Ectodermal cell (in vitro differentiated cells): Measurements from ENCODE around the gene FHIT.
A peak's percentile ranks its signal among the peaks of the same experiment; 100 is the strongest.

Experiments
- H3K27ac ChIP-seq: 2 replicates; pipeline ENCODE4 v1.7.0; 2013; ENCODE audit warnings: mild to moderate bottlenecking, low read depth, low read length; ENCODE audit not compliant: insufficient read depth, poor library complexity, severe bottlenecking
- H3K27me3 ChIP-seq: 2 replicates; pipeline ENCODE4 v1.7.0; 2013; ENCODE audit warnings: mild to moderate bottlenecking, low read length; ENCODE audit not compliant: insufficient read depth, control insufficient read depth, poor library complexity, severe bottlenecking
- H3K36me3 ChIP-seq: one replicate; pipeline ENCODE4 v1.7.0; 2013; ENCODE audit warnings: low read length; ENCODE audit not compliant: control insufficient read depth, insufficient read depth
- H3K4me1 ChIP-seq: one replicate; pipeline ENCODE4 v1.7.0; 2013; ENCODE audit warnings: low read length; ENCODE audit not compliant: control insufficient read depth, insufficient read depth
- H3K4me3 ChIP-seq: 2 replicates; pipeline ENCODE4 v1.7.0; 2013; ENCODE audit warnings: low read depth, low read length, control low read depth; ENCODE audit not compliant: insufficient read depth
- H3K9me3 ChIP-seq: 2 replicates; pipeline ENCODE4 v1.7.0; 2013; ENCODE audit warnings: mild to moderate bottlenecking, low read length, moderate library complexity; ENCODE audit not compliant: control insufficient read depth
- WGBS, 2 experiments: methylation state at CpG; one replicate each; pipeline ENCODE4 v1.1.7; 2013; ENCODE audit warnings: missing lambda C conversion rate in 2 of 2; 5-methylcytosine and 5-hydroxymethylcytosine counted together

The FHIT gene

GRCh38 chr3:61155701-61156292 lies 95.5 kb downstream of the FHIT start:
- WGBS, 2 experiments, result 95 to 97% methylated on average over 3 of the region's 3 CpGs
- no peak overlapping the region for H3K27ac ChIP-seq
- H3K27me3 ChIP-seq, result no peaks in the 10 kb centered on the region
- no peaks in the 10 kb centered on the region for H3K36me3 ChIP-seq
- H3K9me3 ChIP-seq, result no peaks in the 10 kb centered on the region
- no peak overlapping the region for H3K4me3 ChIP-seq
- H3K4me1 ChIP-seq, result no peaks in the 10 kb centered on the region

DNA sequence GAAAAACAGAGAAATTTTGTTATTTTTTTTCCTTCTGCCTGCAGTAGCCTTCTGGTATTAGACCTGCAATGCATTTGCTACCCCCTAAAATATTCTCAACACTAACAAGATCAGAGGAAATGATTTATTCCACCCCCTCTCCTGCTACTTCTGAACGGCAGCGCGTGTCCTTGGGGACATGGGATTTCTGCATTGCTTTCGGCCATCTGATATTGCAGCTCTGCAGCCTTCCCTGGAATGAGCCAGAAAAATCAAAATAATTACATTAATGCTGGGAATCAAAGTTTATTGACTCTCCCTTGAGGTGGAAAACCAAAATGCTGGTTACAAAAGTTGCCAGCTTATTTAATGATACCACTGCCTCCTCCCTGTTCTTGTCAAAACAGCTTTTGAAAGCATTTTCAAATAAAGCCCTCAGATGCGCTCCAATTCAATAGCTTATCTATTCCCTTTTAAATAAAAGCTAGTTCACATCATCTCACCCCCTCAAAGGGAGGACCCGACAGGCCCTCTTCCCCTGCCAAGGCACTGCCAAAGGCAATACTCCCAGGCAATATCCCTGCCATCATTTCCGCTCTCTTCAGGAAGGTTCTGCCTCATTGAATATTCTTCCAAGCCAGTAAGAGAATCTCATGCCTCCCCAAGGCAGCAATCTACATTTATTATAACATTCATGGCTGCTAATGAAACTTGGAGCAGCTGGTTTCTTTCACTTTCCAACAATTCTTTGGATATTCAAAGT lies 96.6 kb downstream of the FHIT start:
- Histone ChIP-seq H3K9me3 (no peaks in the 10 kb centered on the region), H3K27me3 (no peaks in the 10 kb centered on the region), H3K4me3 (no peak overlapping the region), H3K4me1 (no peaks in the 10 kb centered on the region), H3K36me3 (no peaks in the 10 kb centered on the region), H3K27ac (no peak overlapping the region)
- WGBS, 2 experiments, result 77 to 80% methylated on average over 7 of the region's 7 CpGs

- H3K9me3 ChIP-seq, result no peaks in the 10 kb centered on the region
- 86 to 93% methylated on average over 1 of the region's 1 CpG for WGBS, 2 experiments
Observed at GRCh38 chr3:61152071-61152470, 99.2 kb downstream of the FHIT start.

DNA sequence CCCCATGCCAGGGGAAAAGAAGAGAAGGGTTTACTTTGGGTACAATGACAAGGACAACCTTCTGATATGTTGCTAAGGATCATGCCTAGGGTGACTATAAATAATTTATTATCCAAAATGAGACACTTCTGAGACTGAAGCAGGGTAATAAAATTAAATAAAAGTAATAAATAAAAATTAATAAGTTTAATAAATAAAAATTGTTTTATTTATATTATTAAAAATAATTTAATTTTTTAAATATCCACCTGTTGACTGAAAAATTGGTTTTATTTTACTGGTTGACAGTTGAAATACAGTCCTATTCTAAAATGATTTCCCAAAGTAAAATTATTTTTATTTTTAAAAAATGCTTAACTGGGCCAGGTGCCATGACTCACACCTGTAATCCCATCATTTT lies 102.0 kb downstream of the FHIT start:
- Histone ChIP-seq H3K4me1 (no peaks in the 10 kb centered on the region), H3K4me3 (no peak overlapping the region), H3K9me3 (no peaks in the 10 kb centered on the region)

More at GRCh38 chr3:61152071-61152470, 99.2 kb downstream of the FHIT start:
- Histone ChIP-seq H3K4me1 (no peaks in the 10 kb centered on the region), H3K27me3 (no peaks in the 10 kb centered on the region), H3K36me3 (no peaks in the 10 kb centered on the region), H3K4me3 (no peak overlapping the region), H3K27ac (no peak overlapping the region)

DNA sequence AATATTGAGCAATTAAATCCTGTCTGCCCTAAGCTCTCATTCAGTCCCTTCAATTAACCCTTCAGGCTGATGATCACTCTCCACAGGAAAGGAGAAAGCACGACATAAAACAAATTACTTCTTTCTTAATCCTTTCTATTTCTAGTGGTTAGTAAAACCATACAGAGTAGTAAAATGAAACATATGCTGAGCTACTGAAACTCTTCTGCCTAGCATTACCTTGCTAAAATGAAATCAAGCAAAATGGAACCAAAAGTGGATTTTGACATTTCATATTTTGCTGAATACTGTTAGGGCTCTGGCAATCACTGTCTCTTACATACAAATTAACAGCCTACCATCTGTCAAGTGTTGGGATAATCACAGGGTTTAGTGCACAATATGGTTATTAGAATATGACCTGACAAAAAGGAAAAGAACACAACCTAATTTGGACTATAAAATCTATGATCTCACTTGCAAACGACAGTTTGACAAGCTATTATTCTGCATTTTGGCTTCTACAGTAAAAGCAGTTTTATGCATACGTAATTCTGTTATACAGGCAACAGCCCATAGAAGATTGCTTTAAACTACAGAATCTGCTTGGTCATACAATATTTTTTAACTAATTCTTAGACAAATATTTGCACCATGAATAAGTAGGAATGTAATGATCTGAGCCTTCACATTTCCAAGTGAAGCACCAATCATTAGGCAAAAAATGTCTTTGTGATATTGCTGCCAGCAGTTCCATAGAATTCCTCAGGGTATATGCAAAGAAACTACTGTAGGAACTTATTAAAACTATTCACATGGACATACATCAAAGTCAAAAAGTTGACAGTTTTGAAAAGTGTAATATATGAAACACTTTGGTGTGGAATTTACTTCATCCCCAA lies 105.0 kb downstream of the FHIT start:
- 94 to 95% methylated on average over 2 of the region's 3 CpGs for WGBS, 2 experiments
- no peak overlapping the region for H3K27ac ChIP-seq
- H3K27me3 ChIP-seq, result no peaks in the 10 kb centered on the region
- no peaks in the 10 kb centered on the region for H3K9me3 ChIP-seq
- no peaks in the 10 kb centered on the region for H3K36me3 ChIP-seq
- peaks cover 10% of the 10 kb centered on the region for H3K4me1 ChIP-seq
- H3K4me3 ChIP-seq, result no peak overlapping the region

More for the DNA sequence above, 102.0 kb downstream of the FHIT start:
- H3K36me3 ChIP-seq, result no peaks in the 10 kb centered on the region
- H3K27ac ChIP-seq, result no peak overlapping the region
- no peaks in the 10 kb centered on the region for H3K27me3 ChIP-seq

DNA sequence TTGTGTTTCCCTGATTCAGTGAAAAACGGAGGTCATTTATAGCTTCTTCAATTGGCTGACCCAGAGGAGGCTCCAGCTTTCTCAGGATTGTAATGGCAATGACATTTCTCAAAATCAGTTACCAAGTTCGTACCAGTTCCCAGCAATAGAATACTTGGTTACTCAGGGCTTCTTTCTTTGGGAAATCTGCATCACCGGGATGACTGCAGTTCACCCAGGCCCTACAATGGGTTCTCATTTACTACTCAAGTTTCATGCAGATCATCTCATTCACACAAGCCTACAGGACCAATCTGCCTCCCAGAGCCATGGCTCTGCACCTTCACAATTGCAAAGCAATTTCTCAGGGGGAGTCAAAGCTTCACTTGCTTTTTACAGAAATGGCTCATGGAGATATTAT lies 109.6 kb downstream of the FHIT start:
- H3K9me3 ChIP-seq, result no peaks in the 10 kb centered on the region
- H3K36me3 ChIP-seq, result no peaks in the 10 kb centered on the region
- 2 to 3% methylated on average over 3 of the region's 3 CpGs for WGBS, 2 experiments
- no peak overlapping the region for H3K27ac ChIP-seq
- no peaks in the 10 kb centered on the region for H3K27me3 ChIP-seq
- peaks cover 14% of the 10 kb centered on the region for H3K4me1 ChIP-seq
- H3K4me3 ChIP-seq, result no peak overlapping the region

- WGBS, 2 experiments, result 0 to 3% methylated on average over 3 of the region's 4 CpGs
- Histone ChIP-seq H3K9me3 (no peaks in the 10 kb centered on the region), H3K27ac (peak overlapping the region; percentile 27), H3K27me3 (no peaks in the 10 kb centered on the region), H3K36me3 (no peaks in the 10 kb centered on the region), H3K4me1 (peaks cover 14% of the 10 kb centered on the region), H3K4me3 (no peak overlapping the region)
Observed at GRCh38 chr3:61141227-61141626, 110.0 kb downstream of the FHIT start.

- no peaks in the 10 kb centered on the region for H3K36me3 ChIP-seq
- no peaks in the 10 kb centered on the region for H3K9me3 ChIP-seq
- H3K27me3 ChIP-seq, result no peaks in the 10 kb centered on the region
- peaks cover 14% of the 10 kb centered on the region for H3K4me1 ChIP-seq
- WGBS, 2 experiments, result 91% methylated on average over 4 of the region's 4 CpGs
- no peak overlapping the region for H3K27ac ChIP-seq
- no peak overlapping the region for H3K4me3 ChIP-seq
Observed at GRCh38 chr3:61139686-61140085, 111.6 kb downstream of the FHIT start.

DNA sequence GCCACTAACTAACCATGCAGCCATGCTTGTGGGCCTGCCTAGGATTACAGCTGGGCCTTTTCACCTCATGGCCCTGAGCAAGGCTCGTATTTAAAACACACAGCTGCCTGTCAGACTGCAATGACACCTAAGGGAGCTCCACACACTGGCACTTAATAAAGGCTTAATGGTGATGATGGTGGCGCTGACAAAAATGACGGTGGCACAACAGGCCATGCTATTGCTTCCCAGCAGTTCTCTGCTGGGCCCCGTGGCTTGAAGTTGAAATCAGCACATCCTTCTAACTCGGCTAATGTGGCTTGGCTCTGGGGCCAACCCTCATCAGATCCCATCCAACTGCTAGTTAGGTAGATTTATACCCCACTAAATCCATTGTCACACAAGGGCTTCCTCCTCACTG lies 112.9 kb downstream of the FHIT start:
- Histone ChIP-seq H3K36me3 (no peaks in the 10 kb centered on the region), H3K4me1 (peaks cover 14% of the 10 kb centered on the region), H3K4me3 (no peak overlapping the region), H3K9me3 (no peaks in the 10 kb centered on the region), H3K27me3 (no peaks in the 10 kb centered on the region), H3K27ac (no peak overlapping the region)
- WGBS, 2 experiments, result 68 to 70% methylated on average over 5 of the region's 5 CpGs

GRCh38 chr3:61136191-61136590 lies 115.1 kb downstream of the FHIT start:
- Histone ChIP-seq H3K27me3 (no peaks in the 10 kb centered on the region), H3K4me3 (no peak overlapping the region), H3K9me3 (no peaks in the 10 kb centered on the region), H3K27ac (no peak overlapping the region), H3K36me3 (no peaks in the 10 kb centered on the region), H3K4me1 (peaks cover 3% of the 10 kb centered on the region)
- 94 to 96% methylated on average over 1 of the region's 5 CpGs for WGBS, 2 experiments
